ENCODE data around the gene MRM1.
A peak's percentile ranks its signal among the peaks of the same experiment; 100 is the strongest.
"Not testable (repeated sequence)": the region's sequence is repeated elsewhere in the genome, so short reads cannot be mapped to it uniquely, and the experiment has no call there.

Gene MRM1

DNA sequence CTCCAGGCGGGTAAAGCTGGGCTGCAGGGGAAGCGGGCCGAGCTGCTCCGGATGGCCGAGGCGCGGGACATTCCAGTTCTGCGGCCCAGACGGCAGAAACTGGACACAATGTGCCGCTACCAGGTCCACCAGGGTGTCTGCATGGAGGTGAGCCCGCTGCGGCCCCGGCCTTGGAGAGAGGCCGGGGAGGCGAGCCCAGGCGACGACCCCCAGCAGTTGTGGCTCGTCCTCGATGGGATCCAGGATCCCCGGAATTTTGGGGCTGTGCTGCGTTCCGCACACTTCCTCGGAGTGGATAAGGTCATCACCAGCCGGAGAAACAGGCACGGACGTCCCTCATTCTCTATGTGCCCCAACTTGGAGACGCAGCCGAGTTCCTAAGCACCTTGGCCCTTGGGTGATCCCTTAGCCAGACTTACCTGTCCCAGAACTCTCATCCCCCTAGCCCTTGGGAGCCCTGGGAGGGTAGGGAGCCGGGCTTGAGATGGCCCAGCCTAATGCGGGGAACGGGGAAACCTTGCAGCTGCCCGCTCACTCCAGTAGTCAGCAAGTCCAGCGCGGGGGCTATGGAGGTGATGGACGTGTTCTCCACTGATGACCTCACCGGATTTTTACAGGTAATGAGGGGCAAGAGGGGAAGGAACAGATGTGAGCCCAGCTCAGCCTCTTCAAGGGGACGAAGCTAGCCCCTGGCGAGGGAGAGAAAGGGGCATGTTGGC is 806 bp downstream of the MRM1 start:
- ATAC-seq (no peak), DNase-seq (peak; percentile 27)

GRCh38 chr17:36602924-36603384 is 1.6 kb downstream of the MRM1 start:
- DNase-seq (peak; percentile 75), ATAC-seq (no peak)

GRCh38 chr17:36605028-36605427 is 3.6 kb downstream of the MRM1 start:
- DNase-seq, ATAC-seq: not testable (repeated sequence)

GRCh38 chr17:36608280-36608679 is 6.9 kb downstream of the MRM1 start:
- ATAC-seq: no peak
- no peak for DNase-seq

- DNase-seq (peak; percentile 20), ATAC-seq (no peak)
Measured at GRCh38 chr17:36608794-36609497, 7.6 kb downstream of the MRM1 start.

DNA sequence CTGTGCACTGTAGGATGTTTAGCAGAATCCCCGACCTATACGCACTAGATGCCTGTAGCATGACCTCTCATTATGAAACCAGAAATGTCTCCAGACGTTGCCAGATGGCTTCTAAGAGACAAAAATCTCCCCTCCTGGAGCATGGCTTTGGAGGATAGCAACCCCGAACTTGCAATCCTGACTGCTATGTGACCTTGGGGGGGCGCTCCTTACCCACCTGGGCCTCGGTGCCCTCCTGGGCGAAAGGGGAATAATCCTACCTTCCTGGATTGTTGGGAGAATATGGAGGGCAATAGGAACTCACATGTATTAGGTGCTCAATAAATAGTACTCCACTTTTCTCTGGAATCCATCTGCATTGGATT is 8.1 kb downstream of the MRM1 start:
- no peak for ATAC-seq
- no peak for DNase-seq

DNA sequence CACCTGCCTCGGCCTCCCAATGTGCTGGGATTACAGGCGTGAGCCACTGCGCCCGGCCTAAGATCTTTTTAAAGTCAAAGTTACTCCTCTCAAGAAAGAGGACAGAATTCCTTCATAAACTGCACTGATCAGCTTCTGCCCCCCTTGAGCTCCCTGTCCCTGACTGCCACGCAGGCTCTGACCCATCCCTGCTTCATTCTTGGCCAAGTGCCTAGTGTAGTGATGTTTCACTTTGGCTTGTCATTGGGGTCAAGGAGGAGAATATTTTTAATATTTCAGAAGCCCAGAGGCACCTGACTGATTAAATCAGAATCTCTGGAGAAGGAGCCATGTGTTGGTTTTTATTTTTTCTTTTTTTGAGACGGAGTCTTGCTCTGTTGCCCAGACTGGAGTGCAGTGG is 9.1 kb downstream of the MRM1 start:
- DNase-seq (no peak), ATAC-seq (no peak)

- DNase-seq (no peak), ATAC-seq (no peak)
Measured at GRCh38 chr17:36611345-36612072, 10.1 kb downstream of the MRM1 start.

GRCh38 chr17:36612323-36612722 is 10.9 kb downstream of the MRM1 start:
- DNase-seq (no peak), ATAC-seq (no peak)

DNA sequence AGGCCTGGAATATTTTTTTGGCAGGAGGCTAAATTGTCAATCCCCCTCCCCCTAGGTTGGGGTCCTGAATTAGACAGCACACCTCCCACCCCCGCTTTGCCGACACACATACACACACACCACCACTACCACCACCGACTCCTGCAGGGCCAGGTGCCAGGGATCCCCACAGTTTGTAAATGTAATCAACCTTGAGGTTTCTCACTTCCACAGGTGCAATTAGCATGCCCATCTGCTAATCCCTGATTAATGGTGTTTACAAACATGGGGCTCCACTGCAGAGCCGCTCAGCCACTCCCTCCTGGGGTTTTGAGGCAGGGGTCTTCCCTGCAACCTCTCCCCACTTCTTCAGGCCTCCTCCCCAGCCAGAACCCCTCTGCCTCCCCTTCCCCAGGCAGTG is 11.8 kb downstream of the MRM1 start:
- ATAC-seq (no peak), DNase-seq (no peak)

GRCh38 chr17:36614081-36614480 is 12.7 kb downstream of the MRM1 start:
- no peak for DNase-seq
- no peak for ATAC-seq

- no peak for DNase-seq
- no peak for ATAC-seq
Measured at GRCh38 chr17:36614933-36615332, 13.6 kb downstream of the MRM1 start.

DNA sequence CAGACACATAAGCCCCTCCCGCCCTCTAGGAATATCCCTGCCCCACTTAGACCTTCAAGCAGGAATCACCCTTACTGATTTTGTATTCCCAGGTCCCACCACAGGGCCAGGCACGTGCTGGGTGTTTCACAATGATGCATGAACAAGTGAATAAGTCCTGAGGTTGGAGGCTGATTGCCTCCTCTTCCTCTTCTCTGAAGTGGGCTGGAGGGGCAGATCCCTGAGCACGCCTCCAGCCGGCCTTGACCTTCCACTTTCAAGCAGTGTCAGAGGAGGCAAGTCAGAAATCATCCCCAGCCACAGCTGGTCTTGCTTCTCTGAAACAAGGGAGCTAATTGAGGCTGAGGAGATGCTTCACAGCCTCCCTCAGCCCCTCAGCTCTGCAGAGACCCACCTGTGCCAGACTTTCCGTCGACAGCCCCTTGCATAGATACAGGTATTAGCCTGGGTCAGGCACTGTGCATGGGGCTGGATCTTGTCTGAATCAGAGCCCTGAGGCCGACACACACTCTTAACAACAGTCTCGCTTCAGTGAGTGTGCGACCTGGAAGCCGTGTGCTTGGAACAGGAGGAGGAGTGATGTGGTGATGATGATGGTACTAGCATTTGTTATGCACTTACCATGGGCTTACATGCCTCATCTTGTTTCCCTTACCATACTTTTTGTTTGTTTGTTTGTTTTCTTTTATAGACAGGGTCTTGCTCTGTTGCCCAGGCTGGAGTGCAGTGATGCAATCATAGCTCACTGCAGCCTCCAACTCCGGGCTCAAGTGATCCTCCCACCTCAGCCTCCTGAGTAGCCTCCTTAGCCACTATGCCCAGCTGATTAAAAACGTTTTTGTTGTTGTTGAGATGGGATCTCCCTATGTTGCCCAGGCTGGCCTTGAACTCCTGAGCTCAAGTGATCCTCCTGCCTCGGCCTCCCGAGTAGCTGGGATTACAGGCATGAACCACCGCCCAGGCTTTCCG is 15.0 kb downstream of the MRM1 start:
- DNase-seq (no peak), ATAC-seq (no peak)

DNA sequence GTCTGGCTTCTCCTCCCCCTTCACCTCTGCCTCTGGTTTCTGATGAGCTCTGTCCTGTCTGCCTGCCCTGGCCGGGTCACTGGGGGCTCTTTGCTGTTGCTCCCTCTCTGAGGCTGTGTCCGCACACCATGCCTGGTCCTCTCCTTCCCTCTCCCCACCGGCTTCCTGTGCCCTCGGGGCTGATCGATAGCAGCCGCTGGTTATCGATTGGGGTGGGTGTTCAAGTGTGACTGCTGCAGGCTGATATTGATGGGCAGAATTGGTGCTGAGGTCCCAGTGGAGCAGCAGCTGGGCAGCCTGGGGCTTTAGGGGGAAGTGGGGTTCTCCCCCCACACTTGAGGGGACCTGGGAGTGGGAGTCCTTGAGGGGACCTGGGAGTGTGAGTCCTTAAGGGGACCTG is 16.4 kb downstream of the MRM1 start:
- ATAC-seq: no peak

DNA sequence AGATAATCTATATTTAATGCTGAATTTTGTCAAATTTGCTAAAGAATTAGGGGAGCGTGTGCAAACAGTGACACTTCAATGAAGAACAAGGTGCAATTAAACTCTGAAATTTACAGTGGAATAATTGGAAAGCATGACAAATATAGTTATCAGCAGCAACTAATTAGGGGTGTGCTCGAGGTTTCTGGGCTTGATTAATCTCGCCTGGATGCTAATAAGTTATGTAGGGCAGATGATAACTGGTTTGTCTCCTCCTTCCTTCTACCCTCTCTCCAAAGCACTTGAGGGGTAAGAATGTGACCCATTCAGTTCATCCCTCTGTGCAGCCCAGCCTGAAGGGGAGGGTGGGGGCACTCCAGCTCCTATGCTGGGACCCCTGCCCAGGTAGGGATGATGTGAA is 21.9 kb downstream of the MRM1 start:
- ATAC-seq (no peak), DNase-seq (no peak)

More for the DNA sequence above, 16.4 kb downstream of the MRM1 start:
- DNase-seq: no peak

DNA sequence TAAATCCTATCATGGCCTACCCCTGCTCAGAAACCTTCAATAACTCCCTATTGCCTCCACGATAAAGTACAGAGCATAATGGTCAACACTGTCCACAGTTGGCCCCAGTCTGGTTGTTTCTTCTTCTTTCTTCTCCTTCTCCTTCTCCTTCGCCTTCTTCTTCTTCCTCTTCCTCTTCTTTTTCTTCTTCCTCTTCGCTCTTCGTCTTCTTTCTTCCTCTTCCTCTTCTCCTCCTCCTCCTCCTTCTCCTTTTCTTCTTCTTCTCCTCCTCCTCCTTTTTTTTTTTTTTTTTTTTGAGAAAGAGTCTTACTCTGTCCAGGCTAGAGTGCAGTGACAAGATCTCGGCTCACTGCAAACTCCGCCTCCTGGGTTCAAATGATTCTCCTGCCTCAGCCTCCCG is 23.8 kb downstream of the MRM1 start:
- ATAC-seq (no peak), DNase-seq (no peak)

GRCh38 chr17:36627101-36627500 is 25.7 kb downstream of the MRM1 start:
- DNase-seq: no peak
- no peak for ATAC-seq

DNA sequence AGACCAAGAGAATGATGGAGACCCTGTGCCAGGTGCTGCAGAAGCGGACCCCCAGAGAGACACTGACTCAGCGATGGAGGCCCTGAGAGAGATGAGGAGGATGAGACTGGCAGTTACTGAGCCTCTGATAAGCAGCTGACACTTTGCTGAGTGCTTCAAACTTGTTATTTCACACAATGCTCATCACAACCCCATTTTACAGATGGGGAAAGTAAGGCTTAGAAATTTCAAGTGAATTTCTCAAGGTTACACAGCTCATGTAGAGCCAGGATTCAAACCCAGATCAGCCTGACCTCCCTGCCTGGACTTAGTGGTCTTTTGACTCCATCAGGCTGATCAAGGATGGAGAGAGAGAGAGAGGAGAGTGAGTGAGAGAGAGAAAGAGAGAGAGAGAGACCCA is 27.2 kb downstream of the MRM1 start:
- DNase-seq: no peak
- ATAC-seq: no peak

GRCh38 chr17:36629252-36629847 is 28.0 kb downstream of the MRM1 start:
- ATAC-seq: peak; percentile 90

DNA sequence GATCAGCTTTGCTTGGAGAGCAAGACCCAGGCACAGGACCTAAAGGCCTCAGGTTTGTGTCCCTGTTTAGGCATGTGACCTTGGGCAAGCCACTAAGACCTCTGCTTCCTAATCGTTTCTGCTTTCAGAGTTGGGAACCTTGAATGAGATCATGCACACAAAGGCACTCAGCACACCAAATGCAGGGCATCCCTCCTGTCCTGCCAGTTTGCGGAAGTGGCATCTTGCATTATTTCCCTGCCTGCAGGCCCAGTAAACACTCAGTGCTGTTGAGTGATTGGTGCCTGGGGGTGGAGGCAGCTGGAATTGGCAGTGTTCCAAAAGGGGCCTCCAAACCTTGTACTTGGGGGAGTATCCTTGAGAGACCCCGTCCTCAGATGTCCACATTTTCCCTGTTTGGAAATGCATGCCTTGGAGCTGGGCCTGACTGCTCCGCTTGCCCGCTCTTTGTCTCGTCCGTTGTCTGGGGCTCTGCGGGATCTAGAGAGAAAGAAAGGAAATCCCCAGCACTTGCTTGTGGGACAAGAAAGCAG is 28.7 kb downstream of the MRM1 start:
- ATAC-seq: no peak
- DNase-seq: no peak

More at GRCh38 chr17:36629252-36629847, 28.0 kb downstream of the MRM1 start:
- peak; percentile 86 for DNase-seq

- DNase-seq: no peak
Measured at GRCh38 chr17:36631022-36631421, 29.6 kb downstream of the MRM1 start.

More at GRCh38 chr17:36631022-36631421, 29.6 kb downstream of the MRM1 start:
- no peak for ATAC-seq
